ENCODE measurements around the gene PIK3C2A.

The PIK3C2A gene

DNA sequence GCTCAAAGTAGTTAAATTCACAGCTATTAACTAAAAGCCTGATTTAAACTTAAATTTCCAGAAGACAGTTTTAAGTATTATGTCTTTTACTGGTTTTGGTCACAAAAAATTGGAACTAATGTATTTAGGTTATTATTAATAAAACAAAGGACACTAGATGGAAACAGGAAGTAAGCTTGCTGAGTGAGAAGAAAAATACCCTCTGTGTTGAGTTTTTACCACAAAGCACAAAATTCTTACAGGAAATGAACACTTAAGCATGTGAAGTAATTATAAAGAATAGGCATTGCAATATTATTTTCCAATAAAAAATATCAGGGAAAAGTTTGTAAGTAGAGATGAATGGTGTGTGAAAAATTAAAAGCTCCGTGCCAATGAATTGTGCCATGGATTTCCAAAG is 46.3 kb downstream of the PIK3C2A start:
- ATAC-seq: no peak
- TF ChIP-seq ARNTL (CRISPR knock-in tag; IDR thresholded peaks at IDR 0.05; ENCODE audit: borderline replicate concordance, low read depth): no peak
- TF ChIP-seq, protein P1, sequence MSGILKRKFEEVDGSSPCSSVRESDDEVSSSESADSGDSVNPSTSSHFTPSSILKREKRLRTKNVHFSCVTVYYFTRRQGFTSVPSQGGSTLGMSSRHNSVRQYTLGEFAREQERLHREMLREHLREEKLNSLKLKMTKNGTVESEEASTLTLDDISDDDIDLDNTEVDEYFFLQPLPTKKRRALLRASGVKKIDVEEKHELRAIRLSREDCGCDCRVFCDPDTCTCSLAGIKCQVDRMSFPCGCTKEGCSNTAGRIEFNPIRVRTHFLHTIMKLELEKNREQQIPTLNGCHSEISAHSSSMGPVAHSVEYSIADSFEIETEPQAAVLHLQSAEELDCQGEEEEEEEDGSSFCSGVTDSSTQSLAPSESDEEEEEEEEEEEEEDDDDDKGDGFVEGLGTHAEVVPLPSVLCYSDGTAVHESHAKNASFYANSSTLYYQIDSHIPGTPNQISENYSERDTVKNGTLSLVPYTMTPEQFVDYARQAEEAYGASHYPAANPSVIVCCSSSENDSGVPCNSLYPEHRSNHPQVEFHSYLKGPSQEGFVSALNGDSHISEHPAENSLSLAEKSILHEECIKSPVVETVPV (CRISPR knock-in tag; IDR thresholded peaks at IDR 0.05): no peak
- TF ChIP-seq ZC3H10 (CRISPR knock-in tag; IDR thresholded peaks at IDR 0.05): no peak
- TF ChIP-seq, protein P2, sequence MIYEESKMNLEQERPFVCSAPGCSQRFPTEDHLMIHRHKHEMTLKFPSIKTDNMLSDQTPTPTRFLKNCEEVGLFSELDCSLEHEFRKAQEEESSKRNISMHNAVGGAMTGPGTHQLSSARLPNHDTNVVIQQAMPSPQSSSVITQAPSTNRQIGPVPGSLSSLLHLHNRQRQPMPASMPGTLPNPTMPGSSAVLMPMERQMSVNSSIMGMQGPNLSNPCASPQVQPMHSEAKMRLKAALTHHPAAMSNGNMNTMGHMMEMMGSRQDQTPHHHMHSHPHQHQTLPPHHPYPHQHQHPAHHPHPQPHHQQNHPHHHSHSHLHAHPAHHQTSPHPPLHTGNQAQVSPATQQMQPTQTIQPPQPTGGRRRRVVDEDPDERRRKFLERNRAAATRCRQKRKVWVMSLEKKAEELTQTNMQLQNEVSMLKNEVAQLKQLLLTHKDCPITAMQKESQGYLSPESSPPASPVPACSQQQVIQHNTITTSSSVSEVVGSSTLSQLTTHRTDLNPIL (CRISPR knock-in tag; IDR thresholded peaks at IDR 0.05; ENCODE audit: low read depth): no peak
- no peak for TF ChIP-seq ZNF8 (CRISPR knock-in tag; IDR thresholded peaks at IDR 0.05)
- no peak for TF ChIP-seq BACH2 (CRISPR knock-in tag; IDR thresholded peaks at IDR 0.05; ENCODE audit: borderline replicate concordance)
- TF ChIP-seq ESRRG (CRISPR knock-in tag; IDR thresholded peaks at IDR 0.05): no peak

DNA sequence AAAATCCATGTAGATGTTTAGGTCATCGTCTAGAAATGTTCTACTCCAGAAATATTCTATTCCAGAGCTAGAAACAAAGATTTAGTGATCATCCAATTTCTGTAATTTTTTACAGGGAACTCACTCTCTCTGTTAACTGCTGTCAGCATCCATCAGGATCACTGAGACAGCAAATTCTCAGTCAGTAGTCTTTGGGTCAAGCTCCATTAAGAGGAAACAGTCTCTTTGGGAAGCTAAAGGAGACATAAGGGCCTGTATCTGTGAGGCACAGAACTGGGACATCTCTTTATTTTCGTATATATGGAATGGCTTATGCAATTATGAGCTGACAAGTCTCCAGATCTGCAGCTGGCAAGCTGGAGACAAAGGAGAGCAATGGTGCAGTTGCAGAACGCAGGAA is 48.3 kb downstream of the PIK3C2A start:
- ATAC-seq: no peak
- TF ChIP-seq GLIS3 (CRISPR knock-in tag; IDR thresholded peaks at IDR 0.05) (no peak), ZC3H10 (CRISPR knock-in tag; IDR thresholded peaks at IDR 0.05) (no peak), ZFP30 (CRISPR knock-in tag; IDR thresholded peaks at IDR 0.05) (no peak), ISL1 (CRISPR knock-in tag; IDR thresholded peaks at IDR 0.05) (no peak)
